BJ (cell line): Measurements from ENCODE around the gene LLGL2. TPM values are rescaled to one million over a fixed set of nuclear protein-coding genes. Genes with fewer than 3 reads are reported as not detected.
"Not testable (repeated sequence)": the region's sequence is repeated elsewhere in the genome, so short reads cannot be mapped to it uniquely, and the experiment has no call there.

Experiments
- CTCF ChIA-PET: fragments of 350-600 bp; formaldehyde crosslinking; extraction: SDS; loops from one replicate; lab custom pipeline; 2021; ENCODE audit warnings: antibody characterized with exemption, inconsistent platforms; lab: Yijun Ruan, JAX
- POLR2A ChIA-PET: fragments of 300-600 bp; sonication (Branson Sonifier 250); formaldehyde crosslinking; extraction: SDS; loops from one replicate; lab custom pipeline; 2021; ENCODE audit warnings: antibody characterized with exemption; lab: Charles Lee
- DNase-seq: peaks from one replicate; pipeline ENCODE4 v3.0.0-alpha.2; 2011; ENCODE audit warnings: low read depth
- H3K27me3 ChIP-seq: 2 replicates; pipeline ENCODE4 v1.6.0; 2011; ENCODE audit warnings: low read length; ENCODE audit not compliant: control insufficient read depth, insufficient read depth
- H3K36me3 ChIP-seq: 2 replicates; pipeline ENCODE4 v1.5.1; 2011; ENCODE audit warnings: low read length; ENCODE audit not compliant: control insufficient read depth, insufficient read depth
- H3K4me3 ChIP-seq: 2 replicates; pipeline ENCODE4 v1.5.1; 2011; ENCODE audit warnings: low read depth, mild to moderate bottlenecking, control low read depth, low read length
- polyA plus RNA-seq: library from polyadenylated mRNA; depleted of rRNA; stranded (reverse); fragments of >200 nt; gene quantifications from 2 replicates; pipeline ENCODE4 v1.2.3, GENCODE V29; 2011
- TF ChIP-seq, protein P1 (sequence below): IDR thresholded peaks from 2 replicates; pipeline ENCODE4 v1.5.1; 2011; ENCODE audit warnings: low read depth, mild to moderate bottlenecking, control low read depth, inconsistent platforms, low read length, moderate library complexity; ENCODE audit not compliant: insufficient read depth

Gene LLGL2
- polyA plus RNA-seq, 1 experiment: 1.6 TPM

DNA sequence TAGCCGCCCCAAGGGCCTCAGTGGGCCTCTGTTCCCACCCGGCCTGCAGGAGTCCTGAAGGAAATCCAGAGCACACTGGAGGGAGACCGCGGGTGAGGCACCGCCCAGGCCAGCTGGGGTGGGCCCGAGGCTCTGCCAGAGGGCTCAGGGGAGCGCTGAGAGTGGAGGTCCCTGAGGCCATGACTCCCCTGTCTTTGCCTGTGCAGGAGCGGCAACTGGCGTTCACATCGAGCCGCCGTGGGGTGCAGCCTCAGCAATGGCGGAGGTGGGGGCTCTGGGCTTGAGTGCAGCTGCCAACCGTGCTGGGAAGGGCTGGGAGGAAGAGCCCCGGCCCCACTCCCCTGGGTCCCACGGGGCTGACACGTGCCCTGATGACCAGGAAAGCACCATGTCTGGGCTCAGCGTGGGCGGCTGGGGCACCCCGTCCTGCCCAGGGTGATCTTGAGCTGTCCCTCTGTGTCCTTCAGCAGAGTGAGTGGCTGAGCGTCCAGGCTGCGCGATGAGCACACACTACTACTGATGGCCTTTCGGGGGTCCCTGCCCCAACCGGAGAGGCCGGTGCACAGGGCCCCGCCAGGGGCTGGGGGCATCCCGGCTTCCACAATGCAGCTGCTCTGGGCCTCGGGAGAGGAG is 49.0 kb downstream of the LLGL2 start:
- TF ChIP-seq, protein P1, sequence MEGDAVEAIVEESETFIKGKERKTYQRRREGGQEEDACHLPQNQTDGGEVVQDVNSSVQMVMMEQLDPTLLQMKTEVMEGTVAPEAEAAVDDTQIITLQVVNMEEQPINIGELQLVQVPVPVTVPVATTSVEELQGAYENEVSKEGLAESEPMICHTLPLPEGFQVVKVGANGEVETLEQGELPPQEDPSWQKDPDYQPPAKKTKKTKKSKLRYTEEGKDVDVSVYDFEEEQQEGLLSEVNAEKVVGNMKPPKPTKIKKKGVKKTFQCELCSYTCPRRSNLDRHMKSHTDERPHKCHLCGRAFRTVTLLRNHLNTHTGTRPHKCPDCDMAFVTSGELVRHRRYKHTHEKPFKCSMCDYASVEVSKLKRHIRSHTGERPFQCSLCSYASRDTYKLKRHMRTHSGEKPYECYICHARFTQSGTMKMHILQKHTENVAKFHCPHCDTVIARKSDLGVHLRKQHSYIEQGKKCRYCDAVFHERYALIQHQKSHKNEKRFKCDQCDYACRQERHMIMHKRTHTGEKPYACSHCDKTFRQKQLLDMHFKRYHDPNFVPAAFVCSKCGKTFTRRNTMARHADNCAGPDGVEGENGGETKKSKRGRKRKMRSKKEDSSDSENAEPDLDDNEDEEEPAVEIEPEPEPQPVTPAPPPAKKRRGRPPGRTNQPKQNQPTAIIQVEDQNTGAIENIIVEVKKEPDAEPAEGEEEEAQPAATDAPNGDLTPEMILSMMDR: no peak
- ChIA-PET POLR2A (no interaction called here), CTCF (no interaction called here)
- DNase-seq: no peak
- Histone ChIP-seq H3K27me3 (peaks cover 1% of the 10 kb centered on the region; the same call in 1 of the 2 replicates), H3K4me3 (no peak overlapping the region), H3K36me3 (no peaks in the 10 kb centered on the region)

DNA sequence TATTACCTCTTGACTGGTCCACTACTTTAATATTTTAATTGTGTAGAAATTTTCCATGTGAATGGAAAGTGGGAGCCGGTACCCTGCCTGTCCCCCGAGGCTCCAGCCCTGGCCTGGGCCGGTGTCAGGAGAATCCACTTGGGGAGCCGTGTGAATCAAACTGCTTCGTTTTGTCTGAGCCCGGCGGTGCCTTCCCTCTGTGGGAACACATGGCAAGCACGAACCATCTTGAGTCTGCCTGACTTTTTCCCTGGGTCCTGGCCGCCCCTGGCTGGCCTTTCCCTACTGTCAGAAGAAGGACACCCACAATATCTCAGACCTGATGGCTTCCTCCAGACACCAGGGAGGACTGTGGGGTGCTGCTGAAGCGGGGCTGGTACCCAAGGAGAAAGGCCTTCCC is 49.7 kb downstream of the LLGL2 start:
- DNase-seq: no peak
- Histone ChIP-seq H3K27me3 (peaks cover 1% of the 10 kb centered on the region; the same call in 1 of the 2 replicates), H3K4me3 (no peak overlapping the region), H3K36me3 (no peaks in the 10 kb centered on the region)
- CTCF ChIA-PET: no interaction called here
- TF ChIP-seq, protein P1: no peak
- POLR2A ChIA-PET: no interaction called here

DNA sequence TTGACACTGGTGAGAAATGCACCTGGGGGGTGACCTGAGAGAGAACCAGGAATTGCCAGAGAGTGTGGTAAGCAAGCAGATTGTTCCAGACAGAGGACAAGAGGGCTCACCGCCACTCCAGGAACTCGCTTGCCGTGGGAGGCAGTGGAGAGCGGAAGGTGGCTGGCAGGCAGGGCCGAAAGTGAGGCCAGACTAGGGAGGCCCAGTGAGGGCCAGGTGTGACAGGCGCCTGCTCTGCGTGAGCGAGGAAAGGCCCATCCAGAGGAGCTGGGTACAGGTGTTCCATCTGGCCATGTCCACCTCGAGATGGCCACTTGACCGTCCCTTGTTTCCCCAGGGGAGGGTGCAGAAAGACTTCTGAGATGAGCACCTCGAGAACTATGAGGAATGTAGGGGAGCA is 50.2 kb downstream of the LLGL2 start:
- no peak for DNase-seq
- no peaks in the 10 kb centered on the region for H3K36me3 ChIP-seq
- H3K27me3 ChIP-seq: peaks cover 1% of the 10 kb centered on the region; the same call in 1 of the 2 replicates
- H3K4me3 ChIP-seq: no peak overlapping the region
- ChIA-PET CTCF (no interaction called here), POLR2A (no interaction called here)
- TF ChIP-seq, protein P1: no peak

DNA sequence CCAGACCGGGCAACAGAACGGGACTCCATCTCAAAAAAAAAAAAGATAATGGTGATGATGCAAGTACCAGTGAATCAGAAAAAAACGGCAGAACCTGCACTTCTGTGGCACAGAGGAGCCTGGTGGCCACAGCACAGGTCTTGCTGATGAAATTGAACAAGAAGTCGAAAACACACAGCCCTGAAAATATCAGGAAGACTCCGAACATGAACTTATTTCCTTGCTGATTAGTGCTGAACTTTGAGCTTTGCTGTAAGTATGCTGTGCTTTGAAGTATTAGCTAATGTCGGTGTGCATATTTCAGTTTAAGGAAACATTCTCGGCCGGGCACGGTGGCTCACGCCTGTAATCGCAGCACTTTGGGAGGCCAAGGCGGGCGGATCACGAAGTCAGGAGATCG is 51.2 kb downstream of the LLGL2 start:
- ChIA-PET CTCF (no interaction called here), POLR2A (no interaction called here)
- TF ChIP-seq, protein P1: no peak
- no peak for DNase-seq
- Histone ChIP-seq H3K36me3 (no peaks in the 10 kb centered on the region), H3K27me3 (peaks cover 1% of the 10 kb centered on the region; the same call in 1 of the 2 replicates), H3K4me3 (no peak overlapping the region)

DNA sequence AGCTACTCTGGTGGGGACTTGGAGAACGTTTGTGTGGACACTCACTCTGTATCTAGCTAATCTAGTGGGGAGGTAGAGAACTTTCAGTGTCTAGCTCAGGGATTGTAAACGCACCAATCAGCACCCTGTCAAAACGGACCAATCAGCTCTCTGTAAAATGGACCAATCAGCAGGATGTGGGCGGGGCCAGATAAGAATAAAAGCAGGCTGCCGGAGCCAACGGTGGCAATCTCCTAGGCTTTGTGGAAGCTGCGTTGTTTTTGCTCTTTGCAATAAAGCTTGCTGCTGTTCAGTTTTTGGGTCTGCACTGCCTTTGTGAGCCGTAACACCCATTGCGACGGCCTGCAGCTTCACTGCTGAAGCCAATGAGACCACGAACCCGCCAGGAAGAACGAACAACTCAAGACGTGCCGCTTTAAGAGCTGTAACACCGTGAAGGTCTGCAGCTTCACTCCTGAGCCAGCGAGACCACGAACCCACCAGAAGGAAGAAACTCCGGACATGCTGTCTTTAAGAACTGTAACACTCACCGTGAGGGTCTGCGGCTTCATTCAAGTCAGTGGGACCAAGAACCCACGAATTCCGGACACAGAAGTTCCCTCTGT is 55.7 kb downstream of the LLGL2 start:
- H3K36me3 ChIP-seq, H3K27me3 ChIP-seq, POLR2A ChIA-PET, DNase-seq, H3K4me3 ChIP-seq: not testable (repeated sequence)
- CTCF ChIA-PET: interaction anchor here (1.1 to 1.9 kb wide), 3 partner anchors 9 to 94 kb away, joined by 3 to 5 read pairs (median 3); no protein-coding TSS in a partner anchor

DNA sequence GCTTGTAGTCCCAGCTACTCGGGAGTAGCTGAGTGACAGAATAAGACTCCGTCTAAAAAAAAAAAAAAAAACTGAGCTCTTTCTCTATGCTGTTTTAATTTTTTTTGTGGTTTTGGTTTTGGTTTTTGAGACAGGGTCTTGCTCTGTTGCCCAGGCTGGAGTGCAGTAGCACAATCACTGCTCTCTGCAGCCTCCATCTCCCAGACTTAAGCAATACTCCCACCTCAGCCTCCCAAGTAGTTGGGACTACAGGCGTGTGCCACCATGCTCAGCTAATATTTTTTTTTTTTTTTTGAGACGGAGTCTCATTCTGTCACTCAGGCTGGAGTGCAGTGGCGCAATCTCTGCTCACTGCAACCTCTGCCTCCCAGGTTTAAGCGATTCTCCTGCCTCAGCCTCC is 57.7 kb downstream of the LLGL2 start:
- H3K27me3 ChIP-seq: peaks cover 14% of the 10 kb centered on the region
- not testable (repeated sequence) for H3K36me3 ChIP-seq, H3K4me3 ChIP-seq, DNase-seq
- ChIA-PET POLR2A (interaction anchor here (0.6 kb wide), 2 partner anchors 13 to 55 kb away, joined by 3 read pairs; no protein-coding TSS in a partner anchor), CTCF (interaction anchor here (0.7 to 1.7 kb wide), 3 partner anchors 50 to 167 kb away, joined by 3 to 6 read pairs (median 4); partner anchors contain the start of genes SMIM5 and TSEN54)
